Activated CD4-positive, alpha-beta T cell treated with anti-CD3 and anti-CD28 coated beads, Interleukin-2, amount 10 ng/mL, durations not matched to agents 7 days and 5 days (primary cell): ENCODE measurements around the gene TREML2. TPM values are rescaled to one million over a fixed set of nuclear protein-coding genes. Genes with fewer than 3 reads are reported as not detected.
"Not testable (repeated sequence)": the region's sequence is repeated elsewhere in the genome, so short reads cannot be mapped to it uniquely, and the experiment has no call there.

Source experiments
- CTCF ChIA-PET: fragments of 350-600 bp; sonication (Branson Sonifier 250); formaldehyde crosslinking; loops from one replicate; lab custom pipeline; 2021; ENCODE audit warnings: antibody characterized with exemption; lab: Charles Lee
- POLR2A ChIA-PET: fragments of 350-600 bp; sonication (Branson Sonifier 250); formaldehyde crosslinking; loops from one replicate; lab custom pipeline; 2021; ENCODE audit warnings: antibody characterized with exemption; lab: Charles Lee
- DNase-seq: peaks from one replicate; pipeline ENCODE4 v3.0.0-alpha.2; 2020
- H3K27ac Mint-ChIP-seq: one replicate; pipeline ENCODE4 v1.8.0; 2021; ENCODE audit warnings: mild to moderate bottlenecking, moderate library complexity, mixed read lengths
- H3K27me3 Mint-ChIP-seq: one replicate; pipeline ENCODE4 v1.8.0; 2021; ENCODE audit warnings: mixed read lengths
- H3K36me3 Mint-ChIP-seq: one replicate; pipeline ENCODE4 v1.8.0; 2021; ENCODE audit warnings: low read depth, mixed read lengths
- H3K4me1 Mint-ChIP-seq: one replicate; pipeline ENCODE4 v1.8.0; 2021; ENCODE audit warnings: mixed read lengths
- H3K4me3 Mint-ChIP-seq: one replicate; pipeline ENCODE4 v1.8.0; 2021; ENCODE audit warnings: mild to moderate bottlenecking, moderate library complexity, mixed read lengths
- H3K9me3 Mint-ChIP-seq: one replicate; pipeline ENCODE4 v1.8.0; 2021; ENCODE audit warnings: mixed read lengths
- total RNA-seq, 2 experiments: library from RNA; stranded (reverse); gene quantifications; one replicate each; pipeline ENCODE4 v1.2.3, GENCODE V29; 2021

TREML2 gene
- 10 to 100 TPM; 22.9 to 25.8 TPM for total RNA-seq

GRCh38 chr6:41200901-41201763, at the start of gene TREML2:
Gene TREML2 (minus strand): TSS chr6:41201149. CDS start chr6:41201008, 141 bp downstream.
- Mint-ChIP-seq H3K4me3 (peak within 1 kb of the TSS; percentile 72), H3K36me3 (peaks cover 33% of the 10 kb centered on the region), H3K27me3 (no peaks in the 10 kb centered on the region), H3K9me3 (peaks cover 13% of the 10 kb centered on the region), H3K27ac (peak within 1 kb of the TSS; percentile 95), H3K4me1 (peaks cover 72% of the 10 kb centered on the region)
- peak; percentile 47 for DNase-seq
- ChIA-PET POLR2A (no interaction called here), CTCF (interaction anchor here (1.0 to 1.6 kb wide), 3 partner anchors 10 to 19 kb away, joined by 4 to 7 read pairs (median 6); no protein-coding TSS in a partner anchor)

GRCh38 chr6:41247882-41248705, 47.1 kb upstream of the TREML2 start:
- H3K27ac Mint-ChIP-seq: no peak overlapping the region
- no peaks in the 10 kb centered on the region for H3K36me3 Mint-ChIP-seq
- no peak overlapping the region for H3K4me3 Mint-ChIP-seq
- POLR2A ChIA-PET: no interaction called here
- CTCF ChIA-PET: no interaction called here
- peaks cover 4% of the 10 kb centered on the region for H3K9me3 Mint-ChIP-seq
- H3K27me3 Mint-ChIP-seq: peaks cover 23% of the 10 kb centered on the region
- DNase-seq: no peak
- H3K4me1 Mint-ChIP-seq: peaks cover 15% of the 10 kb centered on the region

GRCh38 chr6:41247288-41247865, 46.4 kb upstream of the TREML2 start:
- H3K27ac Mint-ChIP-seq: no peak overlapping the region
- no peak overlapping the region for H3K4me3 Mint-ChIP-seq
- POLR2A ChIA-PET: interaction anchor here (0.6 kb wide), 1 partner anchor 1091 kb away, joined by 3 read pairs; no protein-coding TSS in a partner anchor
- H3K9me3 Mint-ChIP-seq: peaks cover 4% of the 10 kb centered on the region
- CTCF ChIA-PET: no interaction called here
- H3K4me1 Mint-ChIP-seq: peaks cover 18% of the 10 kb centered on the region
- no peaks in the 10 kb centered on the region for H3K36me3 Mint-ChIP-seq
- peaks cover 22% of the 10 kb centered on the region for H3K27me3 Mint-ChIP-seq
- DNase-seq: no peak

- Mint-ChIP-seq H3K27me3 (peaks cover 28% of the 10 kb centered on the region), H3K4me1 (peaks cover 18% of the 10 kb centered on the region)
- CTCF ChIA-PET, DNase-seq, H3K4me3 Mint-ChIP-seq, H3K27ac Mint-ChIP-seq, H3K9me3 Mint-ChIP-seq, H3K36me3 Mint-ChIP-seq, POLR2A ChIA-PET: not testable (repeated sequence)
Observed at GRCh38 chr6:41246529-41246928, 45.6 kb upstream of the TREML2 start.

GRCh38 chr6:41239467-41240159, 38.7 kb upstream of the TREML2 start:
- H3K4me3 Mint-ChIP-seq: no peak overlapping the region

GRCh38 chr6:41237128-41237527, 36.2 kb upstream of the TREML2 start:
- POLR2A ChIA-PET: no interaction called here
- DNase-seq: no peak
- no peaks in the 10 kb centered on the region for H3K9me3 Mint-ChIP-seq
- no peaks in the 10 kb centered on the region for H3K36me3 Mint-ChIP-seq
- H3K4me3 Mint-ChIP-seq: no peak overlapping the region
- no peak overlapping the region for H3K27ac Mint-ChIP-seq
- peaks cover 37% of the 10 kb centered on the region for H3K27me3 Mint-ChIP-seq
- no peaks in the 10 kb centered on the region for H3K4me1 Mint-ChIP-seq
- CTCF ChIA-PET: no interaction called here

More at GRCh38 chr6:41239467-41240159, 38.7 kb upstream of the TREML2 start:
- H3K36me3 Mint-ChIP-seq: no peaks in the 10 kb centered on the region
- ChIA-PET CTCF (no interaction called here), POLR2A (no interaction called here)
- peaks cover 53% of the 10 kb centered on the region for H3K27me3 Mint-ChIP-seq
- no peak for DNase-seq
- H3K4me1 Mint-ChIP-seq: peaks cover 3% of the 10 kb centered on the region
- H3K9me3 Mint-ChIP-seq: no peaks in the 10 kb centered on the region
- H3K27ac Mint-ChIP-seq: no peak overlapping the region

- Mint-ChIP-seq H3K27ac (no peak overlapping the region), H3K4me3 (no peak overlapping the region), H3K9me3 (no peaks in the 10 kb centered on the region), H3K36me3 (no peaks in the 10 kb centered on the region), H3K4me1 (no peaks in the 10 kb centered on the region), H3K27me3 (peaks cover 37% of the 10 kb centered on the region)
- DNase-seq: no peak
- POLR2A ChIA-PET: no interaction called here
- CTCF ChIA-PET: no interaction called here
Observed at GRCh38 chr6:41236276-41236675, 35.3 kb upstream of the TREML2 start.

GRCh38 chr6:41232667-41233066, 31.7 kb upstream of the TREML2 start:
- ChIA-PET POLR2A (no interaction called here), CTCF (no interaction called here)
- Mint-ChIP-seq H3K4me1 (no peaks in the 10 kb centered on the region), H3K36me3 (no peaks in the 10 kb centered on the region), H3K4me3 (no peak overlapping the region), H3K27me3 (peaks cover 19% of the 10 kb centered on the region), H3K27ac (no peak overlapping the region), H3K9me3 (no peaks in the 10 kb centered on the region)
- DNase-seq: no peak

GRCh38 chr6:41231246-41231645, 30.3 kb upstream of the TREML2 start:
- Mint-ChIP-seq H3K27ac (no peak overlapping the region), H3K9me3 (no peaks in the 10 kb centered on the region), H3K4me1 (no peaks in the 10 kb centered on the region), H3K27me3 (peaks cover 16% of the 10 kb centered on the region), H3K4me3 (no peak overlapping the region), H3K36me3 (no peaks in the 10 kb centered on the region)
- CTCF ChIA-PET: no interaction called here
- POLR2A ChIA-PET: no interaction called here
- DNase-seq: no peak

- peaks cover 14% of the 10 kb centered on the region for H3K27me3 Mint-ChIP-seq
- no peak overlapping the region for H3K27ac Mint-ChIP-seq
- H3K4me1 Mint-ChIP-seq: no peaks in the 10 kb centered on the region
- no peaks in the 10 kb centered on the region for H3K36me3 Mint-ChIP-seq
- ChIA-PET CTCF (no interaction called here), POLR2A (no interaction called here)
- no peak for DNase-seq
- no peaks in the 10 kb centered on the region for H3K9me3 Mint-ChIP-seq
- no peak overlapping the region for H3K4me3 Mint-ChIP-seq
Observed at GRCh38 chr6:41229721-41230120, 28.8 kb upstream of the TREML2 start.

GRCh38 chr6:41228616-41229015, 27.7 kb upstream of the TREML2 start:
- CTCF ChIA-PET: no interaction called here
- no peaks in the 10 kb centered on the region for H3K9me3 Mint-ChIP-seq
- H3K4me3 Mint-ChIP-seq: no peak overlapping the region

GRCh38 chr6:41228096-41228495, 27.1 kb upstream of the TREML2 start, which contains the start of gene TREML4:
Gene TREML4 (plus strand): TSS chr6:41228349. CDS start chr6:41228428, 79 bp downstream.
- Mint-ChIP-seq H3K9me3 (no peaks in the 10 kb centered on the region), H3K4me3 (no peak within 1 kb of the TSS), H3K27ac (no peak within 1 kb of the TSS), H3K4me1 (no peaks in the 10 kb centered on the region), H3K36me3 (no peaks in the 10 kb centered on the region), H3K27me3 (peaks cover 14% of the 10 kb centered on the region)
- POLR2A ChIA-PET: no interaction called here
- CTCF ChIA-PET: no interaction called here
- no peak for DNase-seq

More at GRCh38 chr6:41228616-41229015, 27.7 kb upstream of the TREML2 start:
- no peak for DNase-seq
- no peak overlapping the region for H3K27ac Mint-ChIP-seq
- POLR2A ChIA-PET: no interaction called here
- H3K27me3 Mint-ChIP-seq: peaks cover 14% of the 10 kb centered on the region
- H3K36me3 Mint-ChIP-seq: no peaks in the 10 kb centered on the region
- no peaks in the 10 kb centered on the region for H3K4me1 Mint-ChIP-seq
